HepG2 (cell line): ENCODE measurements around the gene NTMT2. TPM values are rescaled to one million over a fixed set of nuclear protein-coding genes. Genes with fewer than 3 reads are reported as not detected.
"Not testable (repeated sequence)": the region's sequence is repeated elsewhere in the genome, so short reads cannot be mapped to it uniquely, and the experiment has no call there.

ENCODE experiments used
- ATAC-seq: fragments of 200-7000 bp; cut with Tn5 transposase; 3 replicates; pipeline ENCODE4 v1.9.1; 2020; ENCODE audit warnings: mild to moderate bottlenecking, moderate library complexity
- BruUV-seq: library from RNA; stranded (reverse); fragments of 400-500 nt; replicated peaks from 2 replicates; lab custom pipeline; 2021; lab: Mats Ljungman, UMichigan
- CTCF ChIA-PET: fragments of 300-600 bp; formaldehyde crosslinking; extraction: SDS; loops from one replicate; lab custom pipeline; 2021; ENCODE audit warnings: low total read pairs, inconsistent platforms, low intra/inter-chr PET ratio; lab: Yijun Ruan, JAX
- POLR2A ChIA-PET: fragments of 350-600 bp; sonication (Branson Sonifier 250); formaldehyde crosslinking; loops from one replicate; lab custom pipeline; 2020; ENCODE audit warnings: antibody characterized with exemption, inconsistent platforms; lab: Yijun Ruan, JAX
- DNase-seq: peaks from one replicate; pipeline ENCODE4 v3.0.0-alpha.2; 2015; ENCODE audit warnings: low spot score
- FAIRE-seq: peaks from 3 replicates; lab custom pipeline; 2011; peaks lifted over from hg19 to GRCh38; lab: Jason Lieb, UNC
- H2AFZ ChIP-seq: one replicate; pipeline ENCODE4 v1.6.1; 2011; ENCODE audit warnings: low read length, inconsistent platforms
- H3K27ac ChIP-seq: fragments of 300-600 bp; 3 replicates; pipeline ENCODE4 v1.8.0; 2011; ENCODE audit warnings: mixed run types, mild to moderate bottlenecking, mixed read lengths, low read length, inconsistent platforms; ENCODE audit not compliant: insufficient read depth; ENCODE audit errors: extremely low read length
- H3K27me3 ChIP-seq, 2 experiments: fragments of 200-600 bp in 1 of 2; 2 replicates in 1 of 2; 3 replicates in 1 of 2; pipeline versions ENCODE4 v1.6.0 to v1.8.0; 2011; ENCODE audit warnings: low read length in 2 of 2, mild to moderate bottlenecking in 2 of 2, moderate library complexity in 2 of 2, inconsistent platforms in 1 of 2; ENCODE audit not compliant: insufficient read depth in 2 of 2, control insufficient read depth in 1 of 2
- H3K36me3 ChIP-seq, 2 experiments: fragments of 200-600 bp in 1 of 2; replicated peaks in 1 of 2; 2 replicates in 1 of 2; 3 replicates in 1 of 2; pipeline versions ENCODE4 v1.5.1 to v1.8.0; 2011; ENCODE audit warnings: low read length in 2 of 2, inconsistent platforms in 1 of 2; ENCODE audit not compliant: insufficient read depth in 2 of 2, control insufficient read depth in 1 of 2
- H3K4me1 ChIP-seq: 2 replicates; pipeline ENCODE4 v1.5.1; 2012; ENCODE audit warnings: low read length, inconsistent platforms; ENCODE audit not compliant: insufficient read depth
- H3K4me2 ChIP-seq: 2 replicates; pipeline ENCODE4 v1.6.0; 2011; ENCODE audit warnings: low read depth, low read length, inconsistent platforms
- H3K4me3 ChIP-seq, 3 experiments: fragments of 200-600 bp in 1 of 3; sonication (generic), shearing (Covaris generic) in 1 of 3; replicated peaks in 1 of 3; 2 replicates each; pipeline ENCODE4 v1.5.1; 2011 to 2016; ENCODE audit warnings: low read length in 3 of 3, inconsistent platforms in 2 of 3, low read depth in 2 of 3, mild to moderate bottlenecking in 2 of 3, control low read depth in 1 of 3, mixed read lengths in 1 of 3; ENCODE audit not compliant: insufficient read depth in 1 of 3
- H3K79me2 ChIP-seq: one replicate; pipeline ENCODE4 v1.6.1; 2011; ENCODE audit warnings: low read length, inconsistent platforms; ENCODE audit not compliant: insufficient read depth
- H3K9ac ChIP-seq: 2 replicates; pipeline ENCODE4 v1.6.0; 2011; ENCODE audit warnings: mild to moderate bottlenecking, low read depth, low read length, inconsistent platforms; ENCODE audit not compliant: insufficient read depth
- H3K9me3 ChIP-seq: 2 replicates; pipeline ENCODE4 v1.5.1; 2012; ENCODE audit warnings: mild to moderate bottlenecking, low read length
- H4K20me1 ChIP-seq: 2 replicates; pipeline ENCODE4 v1.6.0; 2011; ENCODE audit warnings: inconsistent platforms, mild to moderate bottlenecking, low read length, moderate library complexity; ENCODE audit not compliant: insufficient read depth
- FOXA1 ChIP-seq, 2 experiments: fragments of 450-650 bp in 1 of 2; sonication (generic) in 1 of 2; formaldehyde crosslinking in 1 of 2; IDR thresholded peaks; 2 replicates each; pipeline versions ENCODE4 v1.4.0 to v1.6.1; 2016 to 2020; ENCODE audit warnings: missing genetic modification reagents in 1 of 2
- FOXA3 ChIP-seq: IDR thresholded peaks from 2 replicates; pipeline ENCODE4 v1.6.1; 2016; ENCODE audit warnings: missing genetic modification reagents, missing compliant biosample characterization
- MIER2 ChIP-seq: IDR thresholded peaks from 2 replicates; pipeline ENCODE4 v1.6.1; 2016; ENCODE audit warnings: missing biosample characterization, missing genetic modification reagents
- REST ChIP-seq, 2 experiments: IDR thresholded peaks; 2 replicates each; pipeline ENCODE4 v1.6.1; 2011 to 2012; ENCODE audit warnings: low read length in 2 of 2, borderline replicate concordance in 1 of 2, low read depth in 1 of 2, mild to moderate bottlenecking in 1 of 2, moderate library complexity in 1 of 2
- SMARCE1 ChIP-seq: fragments of 450-650 bp; IDR thresholded peaks from 2 replicates; pipeline ENCODE4 v1.6.1; 2017; ENCODE audit warnings: borderline replicate concordance
- ZNF24 ChIP-seq: fragments of 450-650 bp; IDR thresholded peaks from 2 replicates; pipeline ENCODE4 v1.6.1; 2017; ENCODE audit warnings: antibody characterized with exemption, mild to moderate bottlenecking
- ZNF281 ChIP-seq: sonication (generic); formaldehyde crosslinking; IDR thresholded peaks from 2 replicates; pipeline ENCODE4 v1.4.0; 2020; ENCODE audit warnings: missing genetic modification reagents, borderline replicate concordance
- WGBS: methylation state at CpG from one replicate; pipeline ENCODE4 v1.1.6; 2017; ENCODE audit warnings: low lambda C conversion rate; 5-methylcytosine and 5-hydroxymethylcytosine counted together
- in situ Hi-C: cut with HindIII; loops from 2 replicates; pipeline ENCODE4 v1.10.0; 2017; ENCODE audit warnings: low pct_unique_long_range_greater_than_20kb; ENCODE audit not compliant: extremely low pct_ligation_motif_present
- intact Hi-C: fragments of 100-400 bp; cut with micrococcal nuclease; formaldehyde crosslinking; loops from one replicate; pipeline ENCODE4 v1.10.0; 2022; ENCODE audit not compliant: unreplicated experiment
- polyA plus RNA-seq, 8 experiments: library from polyadenylated mRNA; depleted of rRNA in 3 of 8; stranded (reverse) in 7 of 8; unstranded in 1 of 8; fragments of >200 nt; fragmentation: Illumina TruSeq in 4 of 8; extraction: Trizol in 4 of 8; gene quantifications; 2 replicates each; pipeline versions ENCODE4 v1.2.1 to v1.2.3, GENCODE V29; 2011 to 2016; ENCODE audit warnings: low read depth in 4 of 8, missing spikeins in 1 of 8, mixed read lengths in 1 of 8; ENCODE audit not compliant: insufficient read depth in 1 of 8
- total RNA-seq, 5 experiments: library from RNA; depleted of rRNA; stranded (reverse); fragments of >200 nt; fragmentation: Illumina TruSeq; extraction: Trizol; gene quantifications; 2 replicates each; pipeline ENCODE4 v1.2.3, GENCODE V29; 2016; ENCODE audit warnings: low read depth in 1 of 5

Gene NTMT2
- total and polyA plus RNA-seq, 2 of the 13 experiments (the other 11 are each of a cell fraction or from before 2014, with no cell fraction given) = not detected

DNA sequence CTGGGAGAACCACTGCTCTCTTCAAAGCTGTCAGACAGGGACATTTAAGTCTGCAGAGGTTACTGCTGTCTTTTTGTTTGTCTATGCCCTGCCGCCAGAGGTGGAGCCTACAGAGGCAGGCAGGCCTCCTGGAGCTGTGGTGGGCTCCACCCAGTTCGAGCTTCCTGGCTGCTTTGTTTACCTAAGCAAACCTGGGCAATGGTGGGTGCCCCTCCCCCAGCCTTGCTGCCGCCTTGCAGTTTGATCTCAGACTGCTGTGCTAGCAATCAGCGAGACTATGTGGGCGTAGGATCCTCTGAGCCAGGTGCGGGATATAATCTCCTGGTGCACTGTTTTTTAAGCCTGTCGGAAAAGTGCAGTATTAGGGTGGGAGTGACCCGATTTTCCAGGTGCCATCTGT, 32.6 kb upstream of the NTMT2 start:
- POLR2A ChIA-PET; H3K79me2 ChIP-seq; CTCF ChIA-PET; ATAC-seq; H3K9ac ChIP-seq; FAIRE-seq; H3K27ac ChIP-seq; H3K4me1 ChIP-seq; H3K9me3 ChIP-seq; H3K4me2 ChIP-seq; H2AFZ ChIP-seq; in situ Hi-C loops; intact Hi-C loops; BruUV-seq; H3K27me3 ChIP-seq; H3K4me3 ChIP-seq; DNase-seq; H4K20me1 ChIP-seq; TF ChIP-seq FOXA1 (IDR thresholded peaks at IDR 0.05): not testable (repeated sequence)
- WGBS = 18% methylated on average over 6 of the region's 8 CpGs
- TF ChIP-seq FOXA1 (CRISPR knock-in tag; IDR thresholded peaks at IDR 0.05) = peak; percentile 59
- TF ChIP-seq FOXA3 (CRISPR knock-in tag) = peak; percentile 34; the same call in 1 of the 2 replicates
- peak; percentile 81 for TF ChIP-seq ZNF281 (CRISPR knock-in tag)
- TF ChIP-seq, all 625 proteins: peak for 3; not testable (repeated sequence) for 622
- H3K36me3 ChIP-seq = not testable (repeated sequence)

- H3K4me1 ChIP-seq = no peaks in the 10 kb centered on the region
- no peak overlapping the region for H3K4me2 ChIP-seq
- no peak overlapping the region for H3K9ac ChIP-seq
- in situ Hi-C loops = no loop called here
- DNase-seq = no peak
- no peaks in the 10 kb centered on the region for H3K36me3 ChIP-seq
- POLR2A ChIA-PET = no interaction called here
- no peak for FAIRE-seq
- H3K27me3 ChIP-seq = no peaks in the 10 kb centered on the region
- WGBS = 0% methylated on average over 2 of the region's 2 CpGs
- no peak overlapping the region for H3K27ac ChIP-seq
- no peaks in the 10 kb centered on the region for H3K79me2 ChIP-seq
- CTCF ChIA-PET = no interaction called here
- no peak overlapping the region for H2AFZ ChIP-seq
- H3K4me3 ChIP-seq = no peak overlapping the region
- ATAC-seq = no peak
- peaks cover 7% of the 10 kb centered on the region; the same call in 1 of the 2 replicates for H3K9me3 ChIP-seq
- no TSS peak for BruUV-seq
- H4K20me1 ChIP-seq = no peaks in the 10 kb centered on the region
- TF ChIP-seq MIER2 (CRISPR knock-in tag) (peak; percentile 93), SMARCE1 (no peak), ZNF24 (no peak), REST (IDR thresholded peaks at IDR 0.05; ENCODE audit: borderline replicate concordance in 1 of 2, low read depth in 1 of 2, low read length in 2 of 2) (peak; percentile 45 to 93)
- intact Hi-C loops = no loop called here
These were observed 30.9 kb upstream of the NTMT2 start for GRCh38 chr1:170114906-170115305.
